Measurements from ENCODE around the gene ITGA1.

GRCh38 chr5:52867809-52868208 lies 80.1 kb downstream of the ITGA1 start:
- no peak for TF ChIP-seq CTCF (IDR thresholded peaks at IDR 0.05)
- TF ChIP-seq POLR2AphosphoS5 (IDR thresholded peaks at IDR 0.05), result peak in 1 of 2 donors; percentile 20
- no peak for TF ChIP-seq POLR2A (IDR thresholded peaks at IDR 0.05; ENCODE audit: low read depth)
- TF ChIP-seq EP300 (IDR thresholded peaks at IDR 0.05), result no peak
